ENCODE results near the gene PRKN.

Gene PRKN

GRCh38 chr6:161435748-161436070 lies 1291.9 kb downstream of the PRKN start:
- TF ChIP-seq GATA2 (IDR thresholded peaks at IDR 0.05; ENCODE audit: low read depth, low read length): no peak
- no peak for TF ChIP-seq GATA3 (IDR thresholded peaks at IDR 0.05; ENCODE audit: low read depth, low read length)

DNA sequence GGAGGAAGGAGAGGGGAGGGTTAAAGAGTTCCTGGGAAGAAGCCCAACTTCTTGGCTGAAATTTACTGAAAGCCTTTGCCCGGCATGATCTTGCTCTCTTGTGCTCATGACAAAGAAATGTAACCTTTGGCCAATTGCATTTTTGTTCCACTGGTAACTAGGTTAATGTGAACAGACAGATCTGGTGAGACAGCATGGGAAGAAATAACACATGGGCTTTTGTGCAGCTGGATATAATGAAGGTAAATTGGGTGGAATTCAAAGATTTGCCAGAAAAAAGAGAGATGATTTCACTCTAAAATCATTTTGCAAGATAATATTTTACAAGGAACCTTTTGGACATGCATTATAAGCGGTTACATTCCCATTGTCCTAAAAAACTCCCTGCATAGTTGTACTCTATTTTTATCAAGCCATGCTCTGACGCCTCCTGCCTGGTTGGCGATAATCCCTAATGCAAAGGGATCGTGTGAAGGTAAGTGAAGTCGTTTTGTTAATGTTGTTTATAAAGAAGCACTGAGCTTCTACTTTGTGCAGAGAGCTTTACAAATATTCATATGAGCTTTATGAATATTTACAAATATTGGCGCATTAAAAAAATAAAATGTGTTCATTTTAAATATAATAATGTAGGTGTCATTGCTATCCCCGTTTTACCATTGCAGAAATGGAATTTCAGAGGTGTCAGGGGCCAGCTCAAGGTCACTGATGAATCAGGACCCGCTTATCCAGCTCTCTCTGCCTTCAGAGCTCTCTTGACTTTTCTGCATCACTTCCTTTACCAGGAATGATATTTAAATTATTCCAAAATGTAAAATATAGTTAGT lies 1292.4 kb downstream of the PRKN start:
- TF ChIP-seq GATA3 (IDR thresholded peaks at IDR 0.05; ENCODE audit: low read depth, low read length) (no peak), GATA2 (IDR thresholded peaks at IDR 0.05; ENCODE audit: low read depth, low read length) (no peak)

- no peak for TF ChIP-seq GATA3 (IDR thresholded peaks at IDR 0.05; ENCODE audit: low read depth, low read length)
- no peak for TF ChIP-seq GATA2 (IDR thresholded peaks at IDR 0.05; ENCODE audit: low read depth, low read length)
These were observed 1293.2 kb downstream of the PRKN start for GRCh38 chr6:161434350-161434749.

GRCh38 chr6:161432546-161432945 lies 1295.0 kb downstream of the PRKN start:
- TF ChIP-seq GATA3 (IDR thresholded peaks at IDR 0.05; ENCODE audit: low read depth, low read length) (no peak), GATA2 (IDR thresholded peaks at IDR 0.05; ENCODE audit: low read depth, low read length) (no peak)

DNA sequence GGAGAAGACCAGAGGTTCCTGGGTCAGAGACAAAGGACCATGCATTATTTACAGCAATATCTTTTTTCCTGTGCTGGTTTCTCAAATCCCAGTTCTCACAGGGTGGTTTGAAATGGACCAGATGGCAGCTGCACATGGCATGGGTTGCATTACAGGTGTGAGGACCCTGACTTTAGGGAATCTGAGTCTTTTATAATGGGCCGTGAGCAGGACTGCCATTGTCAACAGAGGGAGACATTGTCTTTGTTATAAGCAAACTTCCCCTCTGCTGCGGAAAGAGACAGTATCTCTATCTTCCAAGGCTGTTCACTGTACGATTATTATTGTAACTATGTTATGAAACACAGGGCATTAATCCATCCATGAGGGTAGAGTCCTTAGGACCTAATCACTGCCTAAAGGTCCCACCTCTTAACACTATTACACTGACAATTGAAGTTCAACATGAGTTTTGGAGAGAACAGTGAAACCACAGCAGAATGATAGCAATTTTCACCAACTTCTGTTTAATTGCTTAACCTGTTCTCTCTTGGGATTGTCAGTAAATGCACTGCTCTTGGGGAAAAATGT lies 1297.6 kb downstream of the PRKN start:
- no peak for TF ChIP-seq GATA3 (IDR thresholded peaks at IDR 0.05; ENCODE audit: low read depth, low read length)
- no peak for TF ChIP-seq GATA2 (IDR thresholded peaks at IDR 0.05; ENCODE audit: low read depth, low read length)

GRCh38 chr6:161424421-161424820 lies 1303.1 kb downstream of the PRKN start:
- TF ChIP-seq GATA3 (IDR thresholded peaks at IDR 0.05; ENCODE audit: low read depth, low read length): no peak
- no peak for TF ChIP-seq GATA2 (IDR thresholded peaks at IDR 0.05; ENCODE audit: low read depth, low read length)

DNA sequence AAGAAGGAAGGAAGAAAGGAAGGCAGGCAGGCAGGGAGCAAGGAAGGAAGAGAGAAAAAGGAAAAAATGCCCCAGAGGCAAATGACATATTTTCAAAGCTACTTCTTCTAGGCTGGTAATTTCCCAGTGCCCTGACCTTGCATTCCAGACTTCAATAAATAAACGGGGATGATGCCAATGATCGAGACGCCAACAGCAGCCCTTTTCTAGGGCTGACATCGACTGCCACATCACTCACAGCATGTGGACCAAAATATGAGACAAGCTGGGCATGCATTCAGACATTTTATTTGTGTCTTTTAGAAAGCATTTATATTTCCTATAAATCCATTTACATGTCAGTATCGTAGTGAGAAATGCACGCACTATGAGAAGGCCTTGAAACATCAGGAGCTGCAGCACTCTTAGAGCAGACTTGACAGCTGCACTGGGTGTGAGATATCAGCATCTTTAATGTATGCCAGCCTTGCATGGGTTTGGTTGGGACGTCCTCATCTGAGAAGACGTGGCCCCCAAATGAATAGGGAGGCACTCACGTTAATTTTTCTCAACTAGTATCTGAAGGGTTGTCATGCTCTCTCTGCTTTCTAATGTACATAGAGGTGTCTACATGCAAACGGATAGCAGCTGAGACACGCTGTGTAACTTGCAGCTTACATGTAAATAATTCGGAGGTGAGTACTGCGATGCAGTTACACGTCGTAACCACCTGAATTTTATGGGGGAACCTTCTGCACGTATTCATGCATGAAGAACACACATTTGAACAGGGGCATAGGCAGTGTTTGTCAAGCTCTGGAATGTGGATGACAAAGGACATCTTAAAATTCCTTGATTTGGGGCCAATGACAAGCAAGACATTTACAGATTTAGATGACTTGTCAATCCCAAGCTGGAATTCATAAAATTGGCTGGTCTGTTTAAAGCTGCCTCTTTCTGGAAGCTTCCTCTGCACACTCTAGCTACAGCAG lies 1304.6 kb downstream of the PRKN start:
- TF ChIP-seq GATA3 (IDR thresholded peaks at IDR 0.05; ENCODE audit: low read depth, low read length) (no peak), GATA2 (IDR thresholded peaks at IDR 0.05; ENCODE audit: low read depth, low read length) (no peak)

DNA sequence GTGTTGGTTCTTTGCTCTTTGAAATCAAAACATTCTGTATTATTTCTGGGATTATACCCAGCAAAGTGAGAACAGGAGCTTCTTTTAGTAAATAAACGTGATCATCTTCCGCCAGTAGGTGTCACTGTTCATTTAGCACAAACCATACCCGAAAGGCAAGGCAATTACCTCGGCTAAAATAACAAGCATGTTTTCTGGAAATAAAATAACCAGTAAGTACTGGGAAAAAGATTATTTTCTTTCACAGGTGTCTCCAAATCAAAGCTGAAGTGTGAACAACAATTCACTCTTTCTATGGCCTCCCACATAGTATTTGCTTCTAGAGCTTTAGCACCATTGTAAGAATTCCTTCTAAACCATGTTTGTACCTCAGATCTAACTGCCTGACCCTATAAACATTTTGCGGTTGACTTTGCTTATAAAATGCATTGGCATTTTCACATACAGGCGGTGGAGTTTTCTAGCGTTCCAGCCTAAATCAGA lies 1309.1 kb downstream of the PRKN start:
- TF ChIP-seq GATA3 (IDR thresholded peaks at IDR 0.05; ENCODE audit: low read depth, low read length): no peak
- no peak for TF ChIP-seq GATA2 (IDR thresholded peaks at IDR 0.05; ENCODE audit: low read depth, low read length)

- TF ChIP-seq GATA2 (IDR thresholded peaks at IDR 0.05; ENCODE audit: low read depth, low read length) (no peak), GATA3 (IDR thresholded peaks at IDR 0.05; ENCODE audit: low read depth, low read length) (no peak)
These were observed 1309.7 kb downstream of the PRKN start for GRCh38 chr6:161417717-161418462.

DNA sequence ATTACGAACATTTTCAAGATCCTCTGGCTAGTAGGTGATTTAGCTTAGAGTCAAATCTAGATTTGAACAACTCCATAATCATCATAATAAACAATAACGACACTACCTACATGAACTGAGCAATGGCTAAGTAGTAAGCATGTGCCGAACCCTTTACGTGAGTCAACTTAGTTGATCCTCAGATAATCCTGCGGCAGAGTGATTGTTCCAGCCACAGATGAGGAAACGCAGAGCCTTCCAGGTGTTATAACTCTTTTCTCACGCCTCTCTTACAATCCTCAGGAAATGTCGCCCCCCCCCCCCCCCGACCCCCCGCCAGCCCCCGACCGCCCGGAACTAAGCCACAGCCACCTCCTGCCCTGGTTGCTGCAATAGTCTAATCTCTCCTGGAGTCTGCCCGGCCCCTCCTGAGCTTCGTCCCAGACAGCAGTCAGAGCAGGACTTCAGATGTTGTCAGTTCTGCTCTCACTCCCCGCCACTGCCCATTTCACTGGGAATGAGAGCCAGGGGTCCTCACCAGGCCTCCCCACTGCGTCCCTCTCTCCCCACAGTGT lies 1312.2 kb downstream of the PRKN start:
- TF ChIP-seq GATA2 (IDR thresholded peaks at IDR 0.05; ENCODE audit: low read depth, low read length): no peak
- no peak for TF ChIP-seq GATA3 (IDR thresholded peaks at IDR 0.05; ENCODE audit: low read depth, low read length)

DNA sequence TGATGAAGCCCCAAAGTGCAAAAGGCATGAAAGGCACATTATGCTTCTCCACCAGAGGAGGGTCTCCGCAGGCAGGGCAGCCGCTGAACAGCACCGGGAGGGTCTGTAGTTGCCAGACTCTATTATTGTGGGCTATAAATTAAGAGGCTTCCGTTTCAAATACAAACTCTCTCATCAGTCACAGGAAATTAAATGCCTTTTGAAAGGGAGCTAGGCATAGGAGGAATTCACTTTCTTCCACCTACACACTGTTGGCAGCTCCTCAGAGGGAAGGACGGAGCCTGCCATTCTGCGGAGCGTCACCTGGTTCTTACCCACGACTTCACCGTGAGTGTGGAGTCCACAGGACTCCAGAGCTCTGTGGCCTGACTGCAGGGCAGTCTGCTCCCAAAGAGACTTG lies 1312.9 kb downstream of the PRKN start:
- TF ChIP-seq GATA2 (IDR thresholded peaks at IDR 0.05; ENCODE audit: low read depth, low read length): no peak
- TF ChIP-seq GATA3 (IDR thresholded peaks at IDR 0.05; ENCODE audit: low read depth, low read length): no peak

- TF ChIP-seq GATA3 (IDR thresholded peaks at IDR 0.05; ENCODE audit: low read depth, low read length) (no peak), GATA2 (IDR thresholded peaks at IDR 0.05; ENCODE audit: low read depth, low read length) (peak; percentile 53)
These were observed 1313.4 kb downstream of the PRKN start for GRCh38 chr6:161414180-161414579.

DNA sequence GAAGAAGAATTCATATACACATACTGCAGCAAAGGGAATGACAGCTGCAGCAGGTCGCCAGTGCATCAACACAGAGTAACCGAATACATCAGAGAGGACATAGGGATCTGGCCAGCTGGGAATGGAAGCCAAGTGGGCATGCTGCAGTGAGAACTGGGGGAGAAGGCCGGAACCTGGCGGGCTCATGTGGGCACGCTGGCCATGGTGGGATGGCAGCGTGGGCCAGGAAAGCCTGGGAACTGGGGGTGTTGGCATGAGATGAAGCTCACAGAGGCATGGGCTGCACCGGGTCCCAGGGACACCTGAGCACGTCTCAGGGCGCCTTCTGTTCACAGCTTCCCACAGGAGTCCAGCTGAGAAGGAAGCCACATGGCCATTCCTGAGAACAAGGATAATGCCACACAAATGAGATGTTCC lies 1314.2 kb downstream of the PRKN start:
- TF ChIP-seq GATA2 (IDR thresholded peaks at IDR 0.05; ENCODE audit: low read depth, low read length): no peak
